Suprapubic skin (tissue), 3 donors: ENCODE measurements around the gene FIP1L1.
"Not testable (repeated sequence)": the region's sequence is repeated elsewhere in the genome, so short reads cannot be mapped to it uniquely, and the experiment has no call there.

Experiments used
- CTCF ChIP-seq, 2 donors: fragments of 200-600 bp in 1 of 2; fragments of 450-650 bp in 1 of 2; sonication (generic) in 1 of 2; IDR thresholded peaks; one replicate each; pipeline ENCODE4 v1.5.1; 2016 to 2019; ENCODE audit warnings: antibody characterized with exemption in 2 of 2, mild to moderate bottlenecking in 1 of 2, moderate library complexity in 1 of 2
- POLR2AphosphoS5 ChIP-seq, 3 donors: sonication (generic); formaldehyde crosslinking; IDR thresholded peaks; one replicate each; pipeline ENCODE4 v1.6.1; 2017; ENCODE audit warnings: antibody characterized with exemption in 3 of 3

- not testable (repeated sequence) for TF ChIP-seq CTCF, POLR2AphosphoS5 (IDR thresholded peaks at IDR 0.05)
Measured at GRCh38 chr4:53340145-53340544, 37.3 kb upstream of the FIP1L1 start.
